GM12864 (cell line): ENCODE data around the gene AP2A1.
A peak's percentile ranks its signal among the peaks of the same experiment; 100 is the strongest.

Experiments used
- DNase-seq: peaks from one replicate; pipeline ENCODE4 v3.0.0-alpha.2; 2011; ENCODE audit warnings: low read depth
- H3K4me3 ChIP-seq: 2 replicates; pipeline ENCODE4 v1.5.1; 2011; ENCODE audit warnings: mild to moderate bottlenecking, low read depth, low read length, control low read depth
- TF ChIP-seq, protein P1 (sequence below): IDR thresholded peaks from 2 replicates; pipeline ENCODE4 v1.5.1; 2011; ENCODE audit warnings: low read depth, mild to moderate bottlenecking, moderate library complexity, low read length, control low read depth, inconsistent platforms; ENCODE audit errors: missing control alignments

The AP2A1 gene

GRCh38 chr19:49807058-49807903 lies 40.5 kb downstream of the AP2A1 start:
- DNase-seq: no peak
- TF ChIP-seq, protein P1, sequence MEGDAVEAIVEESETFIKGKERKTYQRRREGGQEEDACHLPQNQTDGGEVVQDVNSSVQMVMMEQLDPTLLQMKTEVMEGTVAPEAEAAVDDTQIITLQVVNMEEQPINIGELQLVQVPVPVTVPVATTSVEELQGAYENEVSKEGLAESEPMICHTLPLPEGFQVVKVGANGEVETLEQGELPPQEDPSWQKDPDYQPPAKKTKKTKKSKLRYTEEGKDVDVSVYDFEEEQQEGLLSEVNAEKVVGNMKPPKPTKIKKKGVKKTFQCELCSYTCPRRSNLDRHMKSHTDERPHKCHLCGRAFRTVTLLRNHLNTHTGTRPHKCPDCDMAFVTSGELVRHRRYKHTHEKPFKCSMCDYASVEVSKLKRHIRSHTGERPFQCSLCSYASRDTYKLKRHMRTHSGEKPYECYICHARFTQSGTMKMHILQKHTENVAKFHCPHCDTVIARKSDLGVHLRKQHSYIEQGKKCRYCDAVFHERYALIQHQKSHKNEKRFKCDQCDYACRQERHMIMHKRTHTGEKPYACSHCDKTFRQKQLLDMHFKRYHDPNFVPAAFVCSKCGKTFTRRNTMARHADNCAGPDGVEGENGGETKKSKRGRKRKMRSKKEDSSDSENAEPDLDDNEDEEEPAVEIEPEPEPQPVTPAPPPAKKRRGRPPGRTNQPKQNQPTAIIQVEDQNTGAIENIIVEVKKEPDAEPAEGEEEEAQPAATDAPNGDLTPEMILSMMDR: no peak
- H3K4me3 ChIP-seq: no peak overlapping the region

DNA sequence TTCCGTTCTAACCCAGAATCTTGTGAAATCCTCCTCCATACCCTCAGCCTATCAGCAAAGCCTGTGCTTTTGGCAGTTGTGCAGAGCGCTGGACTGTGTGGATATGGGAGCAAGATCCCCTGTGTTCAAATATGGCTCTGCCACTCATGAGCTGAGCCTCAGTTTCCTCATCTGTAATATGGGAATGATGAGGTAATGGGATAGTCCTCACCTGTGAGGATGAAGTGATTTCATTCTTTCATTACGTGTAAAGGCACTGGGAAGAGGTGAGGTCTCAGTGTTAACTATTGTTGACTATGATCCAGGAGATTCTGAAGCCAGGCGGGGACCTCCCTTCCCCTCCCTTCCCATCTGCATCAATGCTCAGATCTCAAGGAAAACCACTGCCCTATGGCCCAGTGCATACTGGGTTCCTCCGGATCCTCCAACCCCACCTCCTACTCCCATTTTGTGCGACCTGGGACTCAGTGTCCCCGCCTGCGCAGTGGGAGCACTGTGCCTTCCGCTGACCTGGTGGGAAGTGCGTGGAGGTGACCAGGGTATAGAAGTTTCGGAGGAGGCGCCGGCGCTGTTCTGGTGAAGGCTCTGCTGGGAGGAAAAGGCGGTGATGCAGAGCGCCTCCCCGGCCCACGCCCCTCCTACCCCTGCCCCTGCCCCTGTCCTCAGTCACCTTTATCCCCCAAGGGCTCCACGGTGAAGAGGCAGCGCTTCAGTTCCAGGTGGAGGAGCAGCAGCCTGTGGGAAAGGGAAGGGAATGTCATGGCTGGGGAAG lies 41.3 kb downstream of the AP2A1 start:
- H3K4me3 ChIP-seq: no peak overlapping the region
- TF ChIP-seq, protein P1: no peak
- DNase-seq: no peak

- DNase-seq: peak; percentile 26
- H3K4me3 ChIP-seq: peak overlapping the region; percentile 53
Observed at GRCh38 chr19:49808711-49809159, 41.9 kb downstream of the AP2A1 start.

DNA sequence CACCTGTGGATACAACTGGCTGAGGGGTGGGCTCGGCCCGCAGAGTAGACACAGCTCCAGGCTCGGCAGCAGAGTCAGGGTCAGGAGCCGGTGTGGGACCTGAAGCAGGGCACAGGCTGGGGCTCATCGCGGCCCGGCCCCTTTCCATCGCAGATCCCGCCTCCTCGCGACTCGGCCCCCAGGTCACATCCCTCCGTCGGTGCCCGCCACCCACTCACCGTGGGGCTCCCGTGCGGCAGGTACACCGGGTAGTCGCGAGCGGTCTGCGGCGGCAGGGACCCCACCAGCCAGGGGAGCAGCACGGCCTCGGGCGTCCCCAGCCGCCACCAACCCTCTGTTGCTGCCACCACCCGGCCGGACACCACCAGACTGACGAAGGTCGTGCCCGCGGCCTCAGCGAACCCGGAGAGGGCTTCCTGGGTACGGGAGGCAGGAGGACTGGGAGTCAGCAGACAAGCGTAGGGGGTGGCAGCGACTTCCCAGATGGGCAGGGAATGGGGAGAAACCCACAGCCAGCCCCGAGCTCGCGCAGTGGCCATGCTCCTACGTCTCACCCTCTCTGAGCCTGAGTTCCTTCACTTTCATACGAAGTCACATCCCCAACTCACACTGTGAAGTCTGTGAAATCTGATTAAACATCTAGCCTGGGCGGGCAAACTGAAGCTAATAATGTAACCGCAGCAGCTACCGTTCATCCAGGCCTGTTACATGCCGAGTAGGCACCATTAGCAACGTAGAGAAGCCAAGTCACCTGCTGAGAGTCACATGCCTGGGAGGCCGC lies 42.5 kb downstream of the AP2A1 start:
- H3K4me3 ChIP-seq: peak overlapping the region; percentile 53
- no peak for DNase-seq
- TF ChIP-seq, protein P1: no peak

More at GRCh38 chr19:49808711-49809159, 41.9 kb downstream of the AP2A1 start:
- TF ChIP-seq, protein P1: no peak

DNA sequence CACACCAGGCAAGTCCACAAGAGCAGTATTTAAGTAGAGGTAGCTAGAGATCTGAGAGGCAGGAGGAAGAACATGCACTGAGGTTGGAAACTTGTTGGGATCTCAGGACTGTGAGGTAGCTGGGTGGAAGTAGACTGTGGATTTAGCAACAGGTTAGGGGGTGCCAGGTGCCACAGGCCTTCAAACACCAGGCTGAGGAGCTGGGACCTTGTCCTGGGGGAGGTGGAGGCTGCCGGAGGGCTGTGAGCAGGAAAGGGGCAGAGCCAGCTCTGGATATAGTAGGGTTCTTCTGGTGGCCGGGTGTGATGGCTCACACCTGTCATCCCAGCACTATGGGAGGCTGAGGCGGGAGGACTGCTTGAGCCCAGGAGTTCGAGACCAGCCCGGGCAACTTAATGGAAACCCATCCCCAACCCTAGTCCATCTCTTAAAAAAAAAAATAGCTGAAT lies 43.2 kb downstream of the AP2A1 start:
- DNase-seq: no peak
- no peak overlapping the region for H3K4me3 ChIP-seq
- TF ChIP-seq, protein P1: no peak

DNA sequence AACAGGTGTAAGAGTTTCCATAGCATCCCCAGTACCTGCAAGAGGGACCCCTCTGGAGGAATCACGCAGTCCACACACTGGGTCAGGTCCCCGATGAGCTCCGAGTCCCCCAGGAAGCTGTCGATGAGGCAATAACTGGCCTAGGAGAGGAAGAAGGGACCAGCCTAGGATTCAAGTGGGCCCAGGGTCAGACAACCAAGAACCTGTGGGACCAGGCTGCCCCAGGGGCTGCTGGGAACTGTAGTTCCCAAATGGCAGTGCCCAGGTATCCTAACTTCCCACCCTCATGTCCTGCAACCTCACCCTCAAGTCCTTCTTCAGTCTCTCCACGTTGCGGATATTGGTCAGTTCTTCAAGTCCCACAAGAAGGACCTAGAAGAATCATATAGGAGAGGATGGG lies 44.5 kb downstream of the AP2A1 start:
- DNase-seq: no peak
- H3K4me3 ChIP-seq: no peak overlapping the region
- TF ChIP-seq, protein P1: no peak
